Dendritic cell treated with granulocyte-macrophage colony-stimulating factor and Interleukin-4, amounts not matched to agents 40 ng/mL and 50 ng/mL, for 4 days (primary cell): ENCODE results near the gene HPS1.
"Not testable (repeated sequence)": the region's sequence is repeated elsewhere in the genome, so short reads cannot be mapped to it uniquely, and the experiment has no call there.

Experiments used
- H3K27ac Mint-ChIP-seq: one replicate; pipeline ENCODE4 v1.8.0; 2022; ENCODE audit warnings: mild to moderate bottlenecking, mixed read lengths
- H3K27me3 Mint-ChIP-seq: one replicate; pipeline ENCODE4 v1.8.0; 2022; ENCODE audit warnings: mild to moderate bottlenecking, mixed read lengths
- H3K36me3 Mint-ChIP-seq: one replicate; pipeline ENCODE4 v1.8.0; 2022; ENCODE audit warnings: low read depth, mixed read lengths
- H3K4me1 Mint-ChIP-seq: one replicate; pipeline ENCODE4 v1.8.0; 2022; ENCODE audit warnings: low read depth, mixed read lengths
- H3K4me3 Mint-ChIP-seq: one replicate; pipeline ENCODE4 v1.8.0; 2022; ENCODE audit warnings: mild to moderate bottlenecking, moderate library complexity, mixed read lengths
- H3K9me3 Mint-ChIP-seq: one replicate; pipeline ENCODE4 v1.8.0; 2022; ENCODE audit warnings: mixed read lengths
- intact Hi-C: fragments of 100-400 bp; cut with micrococcal nuclease; formaldehyde crosslinking; loops from one replicate; pipeline ENCODE4 v1.15.0; 2022

The HPS1 gene

GRCh38 chr10:98390406-98390805 lies 56.3 kb downstream of the HPS1 start:
- Mint-ChIP-seq H3K36me3 (peaks cover 75% of the 10 kb centered on the region), H3K27me3 (peaks cover 19% of the 10 kb centered on the region), H3K4me3 (peak overlapping the region; percentile 61), H3K4me1 (peaks cover 77% of the 10 kb centered on the region), H3K27ac (peak overlapping the region; percentile 68), H3K9me3 (no peaks in the 10 kb centered on the region)
- intact Hi-C loops, result no loop called here

- H3K9me3 Mint-ChIP-seq, result no peaks in the 10 kb centered on the region
- peak overlapping the region; percentile 43 for H3K27ac Mint-ChIP-seq
- H3K27me3 Mint-ChIP-seq, result peaks cover 19% of the 10 kb centered on the region
- peaks cover 87% of the 10 kb centered on the region for H3K4me1 Mint-ChIP-seq
- intact Hi-C loops, result no loop called here
- peak overlapping the region; percentile 7 for H3K4me3 Mint-ChIP-seq
- peaks cover 74% of the 10 kb centered on the region for H3K36me3 Mint-ChIP-seq
Measured at GRCh38 chr10:98389398-98389797, 57.3 kb downstream of the HPS1 start.

- Mint-ChIP-seq H3K36me3 (peaks cover 75% of the 10 kb centered on the region), H3K4me3 (no peak overlapping the region), H3K4me1 (peaks cover 81% of the 10 kb centered on the region), H3K27ac (peak overlapping the region; percentile 43), H3K27me3 (peaks cover 12% of the 10 kb centered on the region), H3K9me3 (no peaks in the 10 kb centered on the region)
- intact Hi-C loops, result no loop called here
Measured at GRCh38 chr10:98388101-98388655, 58.6 kb downstream of the HPS1 start.

DNA sequence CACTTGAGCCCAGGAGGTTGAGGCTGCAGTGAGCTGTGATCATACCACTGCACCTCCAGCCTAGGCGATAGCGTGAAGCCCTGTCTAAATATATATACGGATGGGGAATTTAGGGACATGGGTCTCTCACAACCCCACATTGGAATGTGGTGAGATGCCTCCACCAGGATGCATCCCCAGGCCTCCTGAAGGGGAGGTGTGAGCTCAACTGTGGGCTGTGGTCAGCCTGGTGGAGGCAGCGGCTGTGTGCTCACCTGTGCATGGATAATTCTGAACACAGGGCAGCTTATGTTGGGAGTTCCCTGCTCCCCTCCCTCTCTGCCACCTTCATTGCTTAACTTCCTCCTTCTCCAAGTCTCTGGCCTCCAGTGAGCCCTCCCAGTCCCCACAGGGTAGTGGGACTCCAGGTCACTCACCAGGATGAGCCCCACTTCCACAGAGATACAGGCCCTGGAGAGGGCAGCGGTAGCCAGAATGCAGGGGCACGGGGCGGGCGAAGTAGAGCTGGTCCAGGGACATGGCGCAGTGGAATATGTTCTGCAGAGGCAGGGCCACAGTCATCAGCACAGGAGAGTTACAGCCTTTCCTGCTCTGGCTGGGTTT lies 62.1 kb downstream of the HPS1 start:
- Mint-ChIP-seq H3K4me3 (peak overlapping the region; percentile 23), H3K9me3 (no peaks in the 10 kb centered on the region), H3K27ac (peak overlapping the region; percentile 71), H3K36me3 (peaks cover 84% of the 10 kb centered on the region), H3K4me1 (peaks cover 63% of the 10 kb centered on the region), H3K27me3 (peaks cover 2% of the 10 kb centered on the region)
- intact Hi-C loops, result no loop called here

GRCh38 chr10:98383869-98384268 lies 62.9 kb downstream of the HPS1 start:
- Mint-ChIP-seq H3K27me3 (peaks cover 2% of the 10 kb centered on the region), H3K36me3 (peaks cover 77% of the 10 kb centered on the region), H3K4me3 (no peak overlapping the region), H3K27ac (no peak overlapping the region), H3K4me1 (peaks cover 63% of the 10 kb centered on the region), H3K9me3 (no peaks in the 10 kb centered on the region)
- intact Hi-C loops, result no loop called here

GRCh38 chr10:98383134-98383667 lies 63.5 kb downstream of the HPS1 start:
- peaks cover 63% of the 10 kb centered on the region for H3K4me1 Mint-ChIP-seq
- intact Hi-C loops, H3K27me3 Mint-ChIP-seq, H3K9me3 Mint-ChIP-seq, H3K4me3 Mint-ChIP-seq, H3K27ac Mint-ChIP-seq: not testable (repeated sequence)
- H3K36me3 Mint-ChIP-seq, result peaks cover 70% of the 10 kb centered on the region

GRCh38 chr10:98382691-98383101 lies 64.0 kb downstream of the HPS1 start:
- Mint-ChIP-seq H3K9me3 (no peaks in the 10 kb centered on the region), H3K27ac (no peak overlapping the region), H3K4me3 (no peak overlapping the region), H3K4me1 (peaks cover 63% of the 10 kb centered on the region), H3K36me3 (peaks cover 65% of the 10 kb centered on the region), H3K27me3 (no peaks in the 10 kb centered on the region)
- intact Hi-C loops, result no loop called here

GRCh38 chr10:98380493-98381339 lies 66.0 kb downstream of the HPS1 start:
- H3K4me3 Mint-ChIP-seq, result no peak overlapping the region
- no peaks in the 10 kb centered on the region for H3K27me3 Mint-ChIP-seq
- intact Hi-C loops, result no loop called here
- H3K27ac Mint-ChIP-seq, result no peak overlapping the region
- H3K9me3 Mint-ChIP-seq, result no peaks in the 10 kb centered on the region
- H3K4me1 Mint-ChIP-seq, result peaks cover 67% of the 10 kb centered on the region
- peaks cover 45% of the 10 kb centered on the region for H3K36me3 Mint-ChIP-seq

- intact Hi-C loops, result loop anchor here (10.0 kb wide), 1 partner anchor 54 kb away; no protein-coding TSS in a partner anchor
- Mint-ChIP-seq H3K27ac (peak overlapping the region; percentile 56), H3K27me3 (no peaks in the 10 kb centered on the region), H3K36me3 (peaks cover 27% of the 10 kb centered on the region), H3K4me1 (peaks cover 73% of the 10 kb centered on the region), H3K4me3 (no peak overlapping the region), H3K9me3 (no peaks in the 10 kb centered on the region)
Measured at GRCh38 chr10:98378722-98379121, 68.0 kb downstream of the HPS1 start.

GRCh38 chr10:98377536-98377935 lies 69.2 kb downstream of the HPS1 start:
- Mint-ChIP-seq H3K9me3 (no peaks in the 10 kb centered on the region), H3K36me3 (peaks cover 15% of the 10 kb centered on the region), H3K4me1 (peaks cover 83% of the 10 kb centered on the region), H3K27ac (peak overlapping the region; percentile 56), H3K4me3 (no peak overlapping the region), H3K27me3 (no peaks in the 10 kb centered on the region)
- intact Hi-C loops, result loop anchor here (10.0 kb wide), 1 partner anchor 53 kb away; no protein-coding TSS in a partner anchor

- Mint-ChIP-seq H3K36me3 (peaks cover 10% of the 10 kb centered on the region), H3K27ac (peak overlapping the region; percentile 1), H3K4me3 (no peak overlapping the region), H3K9me3 (no peaks in the 10 kb centered on the region), H3K4me1 (peaks cover 83% of the 10 kb centered on the region), H3K27me3 (no peaks in the 10 kb centered on the region)
- intact Hi-C loops, result loop anchor here (10.0 kb wide), 1 partner anchor 52 kb away; no protein-coding TSS in a partner anchor
Measured at GRCh38 chr10:98377001-98377400, 69.7 kb downstream of the HPS1 start.

GRCh38 chr10:98376485-98376884 lies 70.2 kb downstream of the HPS1 start:
- Mint-ChIP-seq H3K36me3 (peaks cover 6% of the 10 kb centered on the region), H3K9me3 (no peaks in the 10 kb centered on the region), H3K4me3 (no peak overlapping the region), H3K27ac (peak overlapping the region; percentile 1), H3K4me1 (peaks cover 86% of the 10 kb centered on the region), H3K27me3 (peaks cover 2% of the 10 kb centered on the region)
- intact Hi-C loops, result loop anchor here (10.0 kb wide), 1 partner anchor 52 kb away; no protein-coding TSS in a partner anchor

- peak overlapping the region; percentile 95 for H3K27ac Mint-ChIP-seq
- H3K4me3 Mint-ChIP-seq, result peak overlapping the region; percentile 76
- no peaks in the 10 kb centered on the region for H3K36me3 Mint-ChIP-seq
- no peaks in the 10 kb centered on the region for H3K9me3 Mint-ChIP-seq
- peaks cover 2% of the 10 kb centered on the region for H3K27me3 Mint-ChIP-seq
- intact Hi-C loops, result loop anchor here (10.0 kb wide), 1 partner anchor 50 kb away; no protein-coding TSS in a partner anchor
- peaks cover 82% of the 10 kb centered on the region for H3K4me1 Mint-ChIP-seq
Measured at GRCh38 chr10:98374217-98374985, 72.3 kb downstream of the HPS1 start.
